MCF 10A (cell line): ENCODE results near the gene SCN8A. TPM values are rescaled to one million over a fixed set of nuclear protein-coding genes. Genes with fewer than 3 reads are reported as not detected.

Experiments used
- BruUV-seq: library from RNA; stranded (reverse); fragments of 400-500 nt; replicated peaks from 2 replicates; lab custom pipeline; 2021; lab: Mats Ljungman, UMichigan
- CTCF ChIA-PET: fragments of 300-600 bp; sonication (Branson Sonifier 250); formaldehyde crosslinking; extraction: SDS; loops from one replicate; lab custom pipeline; 2021; ENCODE audit warnings: antibody characterized with exemption, inconsistent platforms; lab: Yijun Ruan, JAX
- POLR2A ChIA-PET: fragments of 300-600, 350-650 bp; sonication (Branson Sonifier 250); formaldehyde crosslinking; extraction: SDS; loops from one replicate; lab custom pipeline; 2020; ENCODE audit warnings: antibody characterized with exemption, inconsistent platforms; lab: Yijun Ruan, JAX
- DNase-seq: peaks from one replicate; pipeline ENCODE4 v3.0.0-alpha.2; 2018; ENCODE audit not compliant: unreplicated experiment
- H3K27ac Mint-ChIP-seq: one replicate; pipeline ENCODE4 v1.8.0; 2022; ENCODE audit warnings: mild to moderate bottlenecking, low read depth, mixed read lengths; ENCODE audit not compliant: unreplicated experiment
- H3K27me3 Mint-ChIP-seq: one replicate; pipeline ENCODE4 v1.8.0; 2022; ENCODE audit warnings: mixed read lengths; ENCODE audit not compliant: insufficient read depth, unreplicated experiment
- H3K36me3 Mint-ChIP-seq: one replicate; pipeline ENCODE4 v1.8.0; 2022; ENCODE audit warnings: mild to moderate bottlenecking, moderate library complexity, mixed read lengths; ENCODE audit not compliant: insufficient read depth, unreplicated experiment
- H3K4me1 Mint-ChIP-seq: one replicate; pipeline ENCODE4 v1.8.0; 2022; ENCODE audit warnings: mixed read lengths; ENCODE audit not compliant: insufficient read depth, unreplicated experiment
- H3K4me3 Mint-ChIP-seq: one replicate; pipeline ENCODE4 v1.8.0; 2022; ENCODE audit warnings: mild to moderate bottlenecking, moderate library complexity, mixed read lengths; ENCODE audit not compliant: unreplicated experiment
- H3K9me3 Mint-ChIP-seq: one replicate; pipeline ENCODE4 v1.8.0; 2022; ENCODE audit warnings: mixed read lengths; ENCODE audit not compliant: unreplicated experiment
- CTCF ChIP-seq: fragments of 200-600 bp; IDR thresholded peaks from one replicate; pipeline ENCODE4 v1.8.0; 2022; ENCODE audit warnings: antibody characterized with exemption, mild to moderate bottlenecking; ENCODE audit not compliant: unreplicated experiment
- intact Hi-C: fragments of 100-400 bp; cut with micrococcal nuclease; formaldehyde crosslinking; loops from 2 replicates; pipeline ENCODE4 v1.14.1; 2022
- total RNA-seq: library from RNA; stranded (reverse); gene quantifications from 2 replicates; pipeline ENCODE4 v1.2.3, GENCODE V29; 2022

The SCN8A gene
- total RNA-seq, 1 experiment from 2014 or later, result 0.70 TPM

- POLR2A ChIA-PET, result interaction anchor here (0.6 to 0.7 kb wide), 3 partner anchors 28 to 278 kb away, joined by 3 read pairs; no protein-coding TSS in a partner anchor
- intact Hi-C loops, result no loop called here
- H3K27ac Mint-ChIP-seq, result no peak overlapping the region
- no peaks in the 10 kb centered on the region for H3K36me3 Mint-ChIP-seq
- DNase-seq, result no peak
- no peaks in the 10 kb centered on the region for H3K27me3 Mint-ChIP-seq
- H3K4me3 Mint-ChIP-seq, result no peak overlapping the region
- H3K9me3 Mint-ChIP-seq, result no peaks in the 10 kb centered on the region
- BruUV-seq, result no TSS peak
- no peak for TF ChIP-seq CTCF
- no peaks in the 10 kb centered on the region for H3K4me1 Mint-ChIP-seq
- CTCF ChIA-PET, result interaction anchor here (1.0 to 1.2 kb wide), 2 partner anchors 11 to 20 kb away, joined by 5 to 6 read pairs; no protein-coding TSS in a partner anchor
Measured at GRCh38 chr12:51695241-51696010, 104.4 kb downstream of the SCN8A start.

- Mint-ChIP-seq H3K27me3 (no peaks in the 10 kb centered on the region), H3K9me3 (no peaks in the 10 kb centered on the region), H3K4me3 (no peak overlapping the region), H3K36me3 (no peaks in the 10 kb centered on the region), H3K27ac (no peak overlapping the region), H3K4me1 (no peaks in the 10 kb centered on the region)
- no peak for DNase-seq
- intact Hi-C loops, result no loop called here
- no peak for TF ChIP-seq CTCF
- ChIA-PET POLR2A (no interaction called here), CTCF (interaction anchor here (0.6 to 1.1 kb wide), 2 partner anchors 23 to 114 kb away, joined by 3 read pairs; no protein-coding TSS in a partner anchor)
- BruUV-seq, result no TSS peak
Measured at GRCh38 chr12:51699219-51699618, 108.2 kb downstream of the SCN8A start.

GRCh38 chr12:51700887-51701286, 109.9 kb downstream of the SCN8A start:
- H3K27ac Mint-ChIP-seq, result no peak overlapping the region
- no TSS peak for BruUV-seq
- ChIA-PET CTCF (interaction anchor here (1.7 kb wide), 1 partner anchor 21 kb away, joined by 7 read pairs; no protein-coding TSS in a partner anchor), POLR2A (interaction anchor here (0.6 to 0.8 kb wide), 2 partner anchors 322 to 1146 kb away, joined by 3 read pairs; no protein-coding TSS in a partner anchor)
- no peak for DNase-seq
- no peak for TF ChIP-seq CTCF
- no peaks in the 10 kb centered on the region for H3K27me3 Mint-ChIP-seq
- H3K4me3 Mint-ChIP-seq, result no peak overlapping the region
- no peaks in the 10 kb centered on the region for H3K9me3 Mint-ChIP-seq
- no peaks in the 10 kb centered on the region for H3K4me1 Mint-ChIP-seq
- intact Hi-C loops, result no loop called here
- no peaks in the 10 kb centered on the region for H3K36me3 Mint-ChIP-seq

GRCh38 chr12:51702587-51702986, 111.6 kb downstream of the SCN8A start:
- Mint-ChIP-seq H3K27ac (no peak overlapping the region), H3K27me3 (no peaks in the 10 kb centered on the region), H3K4me1 (no peaks in the 10 kb centered on the region), H3K4me3 (no peak overlapping the region), H3K36me3 (no peaks in the 10 kb centered on the region), H3K9me3 (no peaks in the 10 kb centered on the region)
- POLR2A ChIA-PET, result no interaction called here
- intact Hi-C loops, result no loop called here
- no peak for DNase-seq
- CTCF ChIA-PET, result no interaction called here
- no peak for TF ChIP-seq CTCF
- no TSS peak for BruUV-seq
